MM.1S (cell line): ENCODE data around the gene CDC16.

ENCODE experiments used
- EZH2 ChIP-seq: fragments of 300-600 bp; sonication (generic); optimal IDR thresholded peaks from 2 replicates; pipeline ENCODE3; 2017; ENCODE audit warnings: low read depth, mild to moderate bottlenecking, antibody characterized with exemption, low read length, mixed read lengths
- EZH2phosphoT487 ChIP-seq: fragments of 300-600 bp; sonication (generic); IDR thresholded peaks from 2 replicates; pipeline ENCODE4 v1.6.1; 2018; ENCODE audit warnings: antibody characterized with exemption, low read length
- TF ChIP-seq, protein P1 (sequence below): fragments of 300-600 bp; sonication (generic); IDR thresholded peaks from 2 replicates; pipeline ENCODE4 v1.5.1; 2016; ENCODE audit warnings: antibody characterized with exemption, low read length, mixed read lengths

DNA sequence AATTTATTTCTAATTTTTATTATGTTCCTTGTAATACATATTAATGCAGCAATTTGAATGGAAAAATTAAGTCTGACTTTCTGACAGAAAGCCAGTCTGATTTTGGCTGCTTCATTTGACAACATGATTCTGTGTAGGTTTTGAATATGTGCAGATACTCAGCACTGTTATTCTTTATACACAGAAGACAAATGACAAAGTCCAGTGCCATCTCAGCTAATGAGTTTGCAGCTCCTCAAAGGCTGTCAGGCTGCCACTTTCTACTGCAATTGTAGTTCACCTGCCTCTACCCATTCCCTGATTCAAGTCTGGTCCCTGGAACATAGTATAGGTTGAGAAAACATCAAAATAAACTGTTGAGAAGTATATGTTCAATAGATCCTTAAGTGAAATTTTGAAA is 76.7 kb downstream of the CDC16 start:
- TF ChIP-seq, protein P1, sequence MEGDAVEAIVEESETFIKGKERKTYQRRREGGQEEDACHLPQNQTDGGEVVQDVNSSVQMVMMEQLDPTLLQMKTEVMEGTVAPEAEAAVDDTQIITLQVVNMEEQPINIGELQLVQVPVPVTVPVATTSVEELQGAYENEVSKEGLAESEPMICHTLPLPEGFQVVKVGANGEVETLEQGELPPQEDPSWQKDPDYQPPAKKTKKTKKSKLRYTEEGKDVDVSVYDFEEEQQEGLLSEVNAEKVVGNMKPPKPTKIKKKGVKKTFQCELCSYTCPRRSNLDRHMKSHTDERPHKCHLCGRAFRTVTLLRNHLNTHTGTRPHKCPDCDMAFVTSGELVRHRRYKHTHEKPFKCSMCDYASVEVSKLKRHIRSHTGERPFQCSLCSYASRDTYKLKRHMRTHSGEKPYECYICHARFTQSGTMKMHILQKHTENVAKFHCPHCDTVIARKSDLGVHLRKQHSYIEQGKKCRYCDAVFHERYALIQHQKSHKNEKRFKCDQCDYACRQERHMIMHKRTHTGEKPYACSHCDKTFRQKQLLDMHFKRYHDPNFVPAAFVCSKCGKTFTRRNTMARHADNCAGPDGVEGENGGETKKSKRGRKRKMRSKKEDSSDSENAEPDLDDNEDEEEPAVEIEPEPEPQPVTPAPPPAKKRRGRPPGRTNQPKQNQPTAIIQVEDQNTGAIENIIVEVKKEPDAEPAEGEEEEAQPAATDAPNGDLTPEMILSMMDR, result no peak
- no peak for TF ChIP-seq EZH2
- no peak for TF ChIP-seq EZH2phosphoT487
